Lower leg skin (tissue), 4 donors: ENCODE data around the gene GIMAP4. TPM values are rescaled to one million over a fixed set of nuclear protein-coding genes. Genes with fewer than 3 reads are reported as not detected.
"Not testable (repeated sequence)": the region's sequence is repeated elsewhere in the genome, so short reads cannot be mapped to it uniquely, and the experiment has no call there.

Experiments used
- DNase-seq, 2 donors: peaks; one replicate each; pipeline ENCODE4 v3.0.0-alpha.2; 2019; ENCODE audit warnings: low spot score in 2 of 2
- H3K4me3 ChIP-seq: fragments of 200-600 bp; sonication (generic); 2 replicates; pipeline ENCODE4 v1.5.1; 2017; ENCODE audit warnings: mild to moderate bottlenecking, low read depth; ENCODE audit not compliant: poor library complexity, severe bottlenecking
- CTCF ChIP-seq, 3 donors: fragments of 450-650 bp; IDR thresholded peaks; one replicate each; pipeline ENCODE4 v1.5.1; 2016; ENCODE audit warnings: antibody characterized with exemption in 3 of 3, mild to moderate bottlenecking in 3 of 3, moderate library complexity in 2 of 3
- POLR2A ChIP-seq, 2 donors: fragments of 450-650 bp; IDR thresholded peaks; one replicate each; pipeline ENCODE4 v1.6.1; 2016 to 2017; ENCODE audit warnings: antibody characterized with exemption in 2 of 2, mild to moderate bottlenecking in 1 of 2, moderate library complexity in 1 of 2
- WGBS, 2 donors: methylation state at CpG; one replicate each; pipeline ENCODE4 v1.1.5; 2018; 5-methylcytosine and 5-hydroxymethylcytosine counted together
- intact Hi-C: fragments of 100-400 bp; cut with DNase I; formaldehyde crosslinking; loops from one replicate; pipeline ENCODE4 v1.15.0; 2023; ENCODE audit warnings: low total_unique reads
- total RNA-seq, 4 donors: library from RNA; depleted of rRNA; stranded (reverse); fragments of >200 nt; gene quantifications; one replicate each; pipeline ENCODE4 v1.1.0, GENCODE V29; 2016

GIMAP4 gene
- total RNA-seq, 4 donors from 2014 or later = 4.6 to 17.9 (median 8.1) TPM

- H3K4me3 ChIP-seq = no peak overlapping the region
- DNase-seq = no peak
- WGBS, 2 donors = 73% methylated on average over 1 of the region's 1 CpG
- intact Hi-C loops = no loop called here
- TF ChIP-seq POLR2A (IDR thresholded peaks at IDR 0.05) (no peak), CTCF (IDR thresholded peaks at IDR 0.05) (no peak)
Measured at GRCh38 chr7:150610233-150610632, 43.0 kb downstream of the GIMAP4 start.

GRCh38 chr7:150612925-150613324, 45.7 kb downstream of the GIMAP4 start:
- no peak for DNase-seq
- no peak for TF ChIP-seq POLR2A (IDR thresholded peaks at IDR 0.05)
- TF ChIP-seq CTCF (IDR thresholded peaks at IDR 0.05) = no peak
- no peak overlapping the region for H3K4me3 ChIP-seq
- 74 to 87% methylated on average over 3 of the region's 3 CpGs for WGBS, 2 donors
- intact Hi-C loops = no loop called here

DNA sequence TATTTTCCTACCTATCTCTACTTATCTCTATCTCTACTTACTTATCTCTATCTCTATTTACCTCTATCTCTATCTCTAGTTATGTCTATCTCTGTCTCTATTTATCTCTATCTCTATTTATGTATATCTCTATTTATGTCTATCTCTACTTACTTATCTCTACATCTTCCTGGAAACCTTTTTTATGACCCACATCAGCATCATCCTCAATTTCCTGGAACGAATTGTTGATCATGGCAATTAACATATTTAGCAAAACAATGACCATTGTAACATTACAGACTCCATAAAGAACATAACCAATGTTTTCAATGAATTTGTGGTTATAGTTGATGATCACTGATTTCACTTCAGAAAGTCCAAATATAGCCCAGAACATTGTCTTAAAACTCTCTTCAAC, 46.7 kb downstream of the GIMAP4 start:
- no peak for TF ChIP-seq POLR2A (IDR thresholded peaks at IDR 0.05)
- no peak for TF ChIP-seq CTCF (IDR thresholded peaks at IDR 0.05)
- H3K4me3 ChIP-seq = no peak overlapping the region
- DNase-seq = no peak
- intact Hi-C loops = no loop called here
- WGBS, 2 donors = 47 to 49% methylated on average over 1 of the region's 1 CpG

DNA sequence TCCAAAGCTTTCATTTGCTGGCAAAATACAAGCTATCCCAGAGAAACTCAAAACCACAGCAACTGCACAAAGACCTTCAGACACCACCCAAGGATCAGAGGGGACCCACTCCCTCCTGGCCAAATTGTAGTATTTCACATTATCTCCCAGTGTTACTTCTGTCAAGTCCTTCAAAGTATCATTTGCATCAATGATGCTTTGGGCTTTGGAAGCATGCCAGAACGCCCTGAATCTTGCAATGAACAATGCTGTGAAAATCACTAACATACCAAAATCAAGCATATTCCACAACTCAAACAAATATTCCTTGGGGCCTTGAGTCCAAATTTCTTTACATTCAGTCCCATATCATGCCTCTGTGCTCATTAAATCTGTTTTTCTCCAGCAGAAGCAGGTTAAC, 47.2 kb downstream of the GIMAP4 start:
- intact Hi-C loops, H3K4me3 ChIP-seq, DNase-seq: not testable (repeated sequence)
- 63 to 79% methylated on average over 1 of the region's 1 CpG for WGBS, 2 donors

- DNase-seq, H3K4me3 ChIP-seq, intact Hi-C loops: not testable (repeated sequence)
- 60 to 66% methylated on average over 5 of the region's 5 CpGs for WGBS, 2 donors
Measured at GRCh38 chr7:150615221-150615755, 48.1 kb downstream of the GIMAP4 start.

- H3K4me3 ChIP-seq = no peak overlapping the region
- WGBS, 2 donors = 73 to 80% methylated on average over 3 of the region's 3 CpGs
- intact Hi-C loops = no loop called here
- DNase-seq = no peak
- TF ChIP-seq POLR2A (IDR thresholded peaks at IDR 0.05) (no peak), CTCF (IDR thresholded peaks at IDR 0.05) (no peak)
Measured at GRCh38 chr7:150620061-150620460, 52.9 kb downstream of the GIMAP4 start.

DNA sequence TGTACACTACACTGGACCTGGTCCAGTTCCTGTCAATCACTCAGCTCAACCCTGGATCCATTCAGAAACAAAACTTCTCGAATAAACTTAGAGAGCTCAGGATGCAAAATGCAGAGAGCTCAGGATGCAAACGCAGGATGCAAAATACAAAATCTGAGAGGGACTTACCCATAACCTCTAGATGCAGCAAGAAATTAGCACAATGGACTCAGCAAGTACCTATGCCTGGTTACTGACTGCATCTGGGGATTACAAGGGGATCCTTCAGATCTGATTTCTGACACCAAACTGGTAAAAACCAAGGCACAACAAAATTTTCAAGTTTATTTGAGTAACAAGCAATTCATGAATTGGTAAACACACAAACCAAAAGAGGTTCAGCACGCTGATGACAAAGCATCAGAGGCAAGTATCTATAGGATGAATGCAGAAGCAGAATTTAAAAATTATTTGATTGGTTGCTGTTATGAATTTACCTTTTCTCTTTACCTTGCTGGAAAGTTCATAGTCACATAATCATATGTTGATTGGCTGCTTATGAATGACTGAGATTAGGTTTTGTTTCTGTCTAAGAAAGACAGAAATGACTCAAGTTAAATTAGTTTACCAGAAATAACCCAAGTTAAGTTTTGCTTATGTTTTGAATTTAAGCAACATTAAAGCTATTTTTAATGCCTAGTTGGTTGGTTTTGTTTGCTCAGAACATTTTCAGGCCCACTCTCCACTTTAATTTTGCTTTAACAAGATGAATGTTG, 53.6 kb downstream of the GIMAP4 start:
- 67 to 68% methylated on average over 3 of the region's 3 CpGs for WGBS, 2 donors
- TF ChIP-seq POLR2A (IDR thresholded peaks at IDR 0.05) (no peak), CTCF (IDR thresholded peaks at IDR 0.05) (no peak)
- no peak overlapping the region for H3K4me3 ChIP-seq
- intact Hi-C loops = no loop called here
- DNase-seq = no peak
